HepG2 (cell line): ENCODE data around the gene PTPN3. TPM values are rescaled to one million over a fixed set of nuclear protein-coding genes. Genes with fewer than 3 reads are reported as not detected.

Experiments
- ATAC-seq: fragments of 200-7000 bp; cut with Tn5 transposase; 3 replicates; pipeline ENCODE4 v1.9.1; 2020; ENCODE audit warnings: mild to moderate bottlenecking, moderate library complexity
- BruUV-seq: library from RNA; stranded (reverse); fragments of 400-500 nt; replicated peaks from 2 replicates; lab custom pipeline; 2021; lab: Mats Ljungman, UMichigan
- CTCF ChIA-PET: fragments of 300-600 bp; formaldehyde crosslinking; extraction: SDS; loops from one replicate; lab custom pipeline; 2021; ENCODE audit warnings: low total read pairs, inconsistent platforms, low intra/inter-chr PET ratio; lab: Yijun Ruan, JAX
- POLR2A ChIA-PET: fragments of 350-600 bp; sonication (Branson Sonifier 250); formaldehyde crosslinking; loops from one replicate; lab custom pipeline; 2020; ENCODE audit warnings: antibody characterized with exemption, inconsistent platforms; lab: Yijun Ruan, JAX
- DNase-seq: peaks from one replicate; pipeline ENCODE4 v3.0.0-alpha.2; 2015; ENCODE audit warnings: low spot score
- FAIRE-seq: peaks from 3 replicates; lab custom pipeline; 2011; peaks lifted over from hg19 to GRCh38; lab: Jason Lieb, UNC
- H2AFZ ChIP-seq: one replicate; pipeline ENCODE4 v1.6.1; 2011; ENCODE audit warnings: low read length, inconsistent platforms
- H3K27ac ChIP-seq: fragments of 300-600 bp; 3 replicates; pipeline ENCODE4 v1.8.0; 2011; ENCODE audit warnings: mixed run types, mild to moderate bottlenecking, mixed read lengths, low read length, inconsistent platforms; ENCODE audit not compliant: insufficient read depth; ENCODE audit errors: extremely low read length
- H3K27me3 ChIP-seq, 2 experiments: fragments of 200-600 bp in 1 of 2; 2 replicates in 1 of 2; 3 replicates in 1 of 2; pipeline versions ENCODE4 v1.6.0 to v1.8.0; 2011; ENCODE audit warnings: low read length in 2 of 2, mild to moderate bottlenecking in 2 of 2, moderate library complexity in 2 of 2, inconsistent platforms in 1 of 2; ENCODE audit not compliant: insufficient read depth in 2 of 2, control insufficient read depth in 1 of 2
- H3K36me3 ChIP-seq, 2 experiments: fragments of 200-600 bp in 1 of 2; replicated peaks in 1 of 2; 2 replicates in 1 of 2; 3 replicates in 1 of 2; pipeline versions ENCODE4 v1.5.1 to v1.8.0; 2011; ENCODE audit warnings: low read length in 2 of 2, inconsistent platforms in 1 of 2; ENCODE audit not compliant: insufficient read depth in 2 of 2, control insufficient read depth in 1 of 2
- H3K4me1 ChIP-seq: 2 replicates; pipeline ENCODE4 v1.5.1; 2012; ENCODE audit warnings: low read length, inconsistent platforms; ENCODE audit not compliant: insufficient read depth
- H3K4me2 ChIP-seq: 2 replicates; pipeline ENCODE4 v1.6.0; 2011; ENCODE audit warnings: low read depth, low read length, inconsistent platforms
- H3K4me3 ChIP-seq, 3 experiments: fragments of 200-600 bp in 1 of 3; sonication (generic), shearing (Covaris generic) in 1 of 3; replicated peaks in 1 of 3; 2 replicates each; pipeline ENCODE4 v1.5.1; 2011 to 2016; ENCODE audit warnings: low read length in 3 of 3, inconsistent platforms in 2 of 3, low read depth in 2 of 3, mild to moderate bottlenecking in 2 of 3, control low read depth in 1 of 3, mixed read lengths in 1 of 3; ENCODE audit not compliant: insufficient read depth in 1 of 3
- H3K79me2 ChIP-seq: one replicate; pipeline ENCODE4 v1.6.1; 2011; ENCODE audit warnings: low read length, inconsistent platforms; ENCODE audit not compliant: insufficient read depth
- H3K9ac ChIP-seq: 2 replicates; pipeline ENCODE4 v1.6.0; 2011; ENCODE audit warnings: mild to moderate bottlenecking, low read depth, low read length, inconsistent platforms; ENCODE audit not compliant: insufficient read depth
- H3K9me3 ChIP-seq: 2 replicates; pipeline ENCODE4 v1.5.1; 2012; ENCODE audit warnings: mild to moderate bottlenecking, low read length
- H4K20me1 ChIP-seq: 2 replicates; pipeline ENCODE4 v1.6.0; 2011; ENCODE audit warnings: inconsistent platforms, mild to moderate bottlenecking, low read length, moderate library complexity; ENCODE audit not compliant: insufficient read depth
- FOSL2 ChIP-seq: sonication (generic); formaldehyde crosslinking; IDR thresholded peaks from 2 replicates; pipeline ENCODE4 v1.4.0; 2020; ENCODE audit warnings: missing genetic modification reagents
- FOXO1 ChIP-seq: sonication (generic); formaldehyde crosslinking; IDR thresholded peaks from 2 replicates; pipeline ENCODE4 v1.4.0; 2020; ENCODE audit warnings: missing genetic modification reagents
- HES4 ChIP-seq: sonication (generic); formaldehyde crosslinking; IDR thresholded peaks from 2 replicates; pipeline ENCODE4 v1.9.0; 2021; ENCODE audit warnings: mild to moderate bottlenecking, missing genetic modification reagents, borderline replicate concordance
- HNRNPK ChIP-seq: fragments of 200-400 bp; formaldehyde crosslinking; IDR thresholded peaks from 2 replicates; pipeline ENCODE4 v1.6.1; 2018; ENCODE audit warnings: low read length, low read depth, moderate library complexity, mild to moderate bottlenecking; ENCODE audit not compliant: poor library complexity, severe bottlenecking
- KLF13 ChIP-seq: sonication (generic); formaldehyde crosslinking; IDR thresholded peaks from 2 replicates; pipeline ENCODE4 v1.4.0; 2020; ENCODE audit warnings: mild to moderate bottlenecking, missing genetic modification reagents
- MEIS1 ChIP-seq: sonication (generic); formaldehyde crosslinking; IDR thresholded peaks from 2 replicates; pipeline ENCODE4 v1.9.0; 2021; ENCODE audit warnings: mild to moderate bottlenecking, missing genetic modification reagents, moderate library complexity, borderline replicate concordance
- MTF2 ChIP-seq: sonication (generic); formaldehyde crosslinking; IDR thresholded peaks from 2 replicates; pipeline ENCODE4 v1.5.0; 2020; ENCODE audit warnings: missing genetic modification reagents, borderline replicate concordance
- ONECUT2 ChIP-seq: sonication (generic); formaldehyde crosslinking; IDR thresholded peaks from 2 replicates; pipeline ENCODE4 v1.4.0; 2020; ENCODE audit warnings: missing genetic modification reagents
- POLR2A ChIP-seq, 2 experiments: IDR thresholded peaks; 2 replicates each; pipeline ENCODE4 v1.6.1; 2011; ENCODE audit warnings: low read depth in 2 of 2, low read length in 2 of 2, mild to moderate bottlenecking in 1 of 2, moderate library complexity in 1 of 2; ENCODE audit not compliant: insufficient read depth in 1 of 2
- RBM39 ChIP-seq: fragments of 200-400 bp; formaldehyde crosslinking; IDR thresholded peaks from one replicate; pipeline ENCODE4 v1.6.1; 2018; ENCODE audit warnings: antibody characterized with exemption, mild to moderate bottlenecking, low read depth, low read length; ENCODE audit not compliant: poor library complexity, severe bottlenecking
- SMC3 ChIP-seq: IDR thresholded peaks from 2 replicates; pipeline ENCODE4 v1.6.1; 2011; ENCODE audit warnings: low read length, improper control_type of control experiment
- SP5 ChIP-seq: IDR thresholded peaks from 2 replicates; pipeline ENCODE4 v1.6.1; 2016; ENCODE audit warnings: low read depth, borderline replicate concordance
- SRF ChIP-seq: IDR thresholded peaks from 2 replicates; pipeline ENCODE4 v1.6.1; 2011; ENCODE audit warnings: mild to moderate bottlenecking, low read depth, low read length, moderate library complexity
- TEAD2 ChIP-seq: sonication (generic); formaldehyde crosslinking; IDR thresholded peaks from 2 replicates; pipeline ENCODE4 v1.9.0; 2021; ENCODE audit warnings: missing genetic modification reagents
- ZBTB1 ChIP-seq: sonication (generic); formaldehyde crosslinking; IDR thresholded peaks from 2 replicates; pipeline ENCODE4 v1.4.0; 2020; ENCODE audit warnings: missing genetic modification reagents, borderline replicate concordance
- ZNF274 ChIP-seq: sonication (generic); formaldehyde crosslinking; IDR thresholded peaks from 2 replicates; pipeline ENCODE4 v1.5.1; 2020; ENCODE audit warnings: mild to moderate bottlenecking, missing genetic modification reagents
- ZNF362 ChIP-seq: sonication (generic); formaldehyde crosslinking; IDR thresholded peaks from 2 replicates; pipeline ENCODE4 v1.4.0; 2020; ENCODE audit warnings: missing genetic modification reagents, mild to moderate bottlenecking, borderline replicate concordance
- ZNF510 ChIP-seq: sonication (generic); formaldehyde crosslinking; IDR thresholded peaks from 2 replicates; pipeline ENCODE4 v1.4.0; 2020; ENCODE audit warnings: low read depth, mild to moderate bottlenecking, missing genetic modification reagents
- ZNF547 ChIP-seq: sonication (generic); formaldehyde crosslinking; IDR thresholded peaks from 2 replicates; pipeline ENCODE4 v1.5.1; 2020; ENCODE audit warnings: mild to moderate bottlenecking, missing genetic modification reagents
- ZNF639 ChIP-seq: conservative IDR thresholded peaks from 2 replicates; pipeline ENCODE4 v1.6.1; 2018; ENCODE audit warnings: missing genetic modification reagents
- WGBS: methylation state at CpG from one replicate; pipeline ENCODE4 v1.1.6; 2017; ENCODE audit warnings: low lambda C conversion rate; 5-methylcytosine and 5-hydroxymethylcytosine counted together
- in situ Hi-C: cut with HindIII; loops from 2 replicates; pipeline ENCODE4 v1.10.0; 2017; ENCODE audit warnings: low pct_unique_long_range_greater_than_20kb; ENCODE audit not compliant: extremely low pct_ligation_motif_present
- intact Hi-C: fragments of 100-400 bp; cut with micrococcal nuclease; formaldehyde crosslinking; loops from one replicate; pipeline ENCODE4 v1.10.0; 2022; ENCODE audit not compliant: unreplicated experiment
- polyA plus RNA-seq, 8 experiments: library from polyadenylated mRNA; depleted of rRNA in 3 of 8; stranded (reverse) in 7 of 8; unstranded in 1 of 8; fragments of >200 nt; fragmentation: Illumina TruSeq in 4 of 8; extraction: Trizol in 4 of 8; gene quantifications; 2 replicates each; pipeline versions ENCODE4 v1.2.1 to v1.2.3, GENCODE V29; 2011 to 2016; ENCODE audit warnings: low read depth in 4 of 8, missing spikeins in 1 of 8, mixed read lengths in 1 of 8; ENCODE audit not compliant: insufficient read depth in 1 of 8
- total RNA-seq, 5 experiments: library from RNA; depleted of rRNA; stranded (reverse); fragments of >200 nt; fragmentation: Illumina TruSeq; extraction: Trizol; gene quantifications; 2 replicates each; pipeline ENCODE4 v1.2.3, GENCODE V29; 2016; ENCODE audit warnings: low read depth in 1 of 5
- TF ChIP-seq, protein P1 (sequence below): sonication (generic); formaldehyde crosslinking; IDR thresholded peaks from 2 replicates; pipeline ENCODE4 v1.4.0; 2020; ENCODE audit warnings: missing genetic modification reagents, borderline replicate concordance

Gene PTPN3
- total and polyA plus RNA-seq, 2 of the 13 experiments (the other 11 are each of a cell fraction or from before 2014, with no cell fraction given), result 5.6 to 20.5 TPM

DNA sequence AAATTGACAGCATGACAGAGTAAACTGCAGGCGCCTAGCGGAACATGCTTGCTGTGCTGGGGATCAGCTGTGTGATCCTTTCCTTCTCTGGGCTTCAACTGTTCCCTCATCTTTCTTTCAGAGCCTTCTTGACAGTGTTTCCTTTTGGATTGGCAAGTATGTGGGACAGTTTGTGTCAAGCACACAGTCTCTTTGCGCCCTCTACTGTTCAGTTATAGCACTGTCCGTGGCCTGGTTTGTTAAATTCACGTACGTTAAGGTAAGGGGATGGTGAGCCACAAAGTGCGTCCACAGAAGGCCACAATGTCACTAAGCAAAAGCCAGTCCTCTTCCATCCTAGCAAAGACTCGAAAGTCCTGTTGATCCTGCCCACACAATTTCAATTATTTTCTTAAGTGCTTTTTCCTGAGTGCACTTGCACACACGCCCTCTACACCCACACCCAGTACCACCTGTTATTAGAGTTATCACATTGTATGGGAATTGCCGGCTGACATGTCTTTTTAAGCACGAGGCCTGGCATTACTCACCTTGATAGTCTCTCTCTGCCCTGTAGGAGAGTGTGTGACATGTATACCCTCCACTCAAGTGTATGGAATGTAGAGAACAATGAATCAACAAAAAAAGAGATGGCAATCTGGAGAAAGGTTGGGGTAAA is 22.5 kb upstream of the PTPN3 start:
- intact Hi-C loops, result loop anchor here (1.0 kb wide), 3 partner anchors 51 to 80 kb away; no protein-coding TSS in a partner anchor
- H3K9me3 ChIP-seq, result no peaks in the 10 kb centered on the region
- H3K4me1 ChIP-seq, result no peaks in the 10 kb centered on the region
- peaks cover 0 to under 1% of the 10 kb centered on the region in 2 experiments; a peak in 1 of 5 replicates for H3K27me3 ChIP-seq
- H3K27ac ChIP-seq, result no peak overlapping the region
- no peaks in the 10 kb centered on the region for H3K36me3 ChIP-seq
- POLR2A ChIA-PET, result no interaction called here
- DNase-seq (peak; percentile 69), FAIRE-seq (peak; percentile 91), ATAC-seq (peak; percentile 96)
- H3K9ac ChIP-seq, result no peak overlapping the region
- 10% methylated on average over 11 of the region's 11 CpGs for WGBS
- H3K4me3 ChIP-seq, result no peak overlapping the region
- no peaks in the 10 kb centered on the region for H3K79me2 ChIP-seq
- H4K20me1 ChIP-seq, result no peaks in the 10 kb centered on the region
- H2AFZ ChIP-seq, result no peak overlapping the region
- in situ Hi-C loops, result loop anchor here (25.0 kb wide), 1 partner anchor 333 kb away; no protein-coding TSS in a partner anchor
- no peak overlapping the region for H3K4me2 ChIP-seq
- BruUV-seq, result no TSS peak
- CTCF ChIA-PET, result interaction anchor here (1.9 to 3.4 kb wide), 4 partner anchors 51 to 120 kb away, joined by 10 to 42 read pairs (median 14); no protein-coding TSS in a partner anchor
- TF ChIP-seq ONECUT2 (CRISPR knock-in tag) (no peak), ZNF510 (CRISPR knock-in tag) (no peak), SP5 (CRISPR knock-in tag) (no peak), SMC3 (peak; percentile 90), KLF13 (CRISPR knock-in tag) (no peak), ZNF547 (CRISPR knock-in tag) (no peak), HES4 (no peak), TEAD2 (CRISPR knock-in tag) (no peak), RBM39 (no peak), MEIS1 (no peak), ZBTB1 (CRISPR knock-in tag) (no peak), HNRNPK (no peak), ZNF274 (CRISPR knock-in tag) (no peak), MTF2 (CRISPR knock-in tag) (no peak), SRF (no peak), ZNF362 (CRISPR knock-in tag) (no peak), FOXO1 (0 out of 2 replicates have a peak, but pooled peaks have one; percentile 12), ZNF639 (no peak), POLR2A (IDR thresholded peaks at IDR 0.05; ENCODE audit: insufficient read depth in 1 of 2, low read depth in 2 of 2, low read length in 2 of 2) (no peak), FOSL2 (CRISPR knock-in tag) (peak; percentile 31; the same call in 1 of the 2 replicates)
- TF ChIP-seq, protein P1, sequence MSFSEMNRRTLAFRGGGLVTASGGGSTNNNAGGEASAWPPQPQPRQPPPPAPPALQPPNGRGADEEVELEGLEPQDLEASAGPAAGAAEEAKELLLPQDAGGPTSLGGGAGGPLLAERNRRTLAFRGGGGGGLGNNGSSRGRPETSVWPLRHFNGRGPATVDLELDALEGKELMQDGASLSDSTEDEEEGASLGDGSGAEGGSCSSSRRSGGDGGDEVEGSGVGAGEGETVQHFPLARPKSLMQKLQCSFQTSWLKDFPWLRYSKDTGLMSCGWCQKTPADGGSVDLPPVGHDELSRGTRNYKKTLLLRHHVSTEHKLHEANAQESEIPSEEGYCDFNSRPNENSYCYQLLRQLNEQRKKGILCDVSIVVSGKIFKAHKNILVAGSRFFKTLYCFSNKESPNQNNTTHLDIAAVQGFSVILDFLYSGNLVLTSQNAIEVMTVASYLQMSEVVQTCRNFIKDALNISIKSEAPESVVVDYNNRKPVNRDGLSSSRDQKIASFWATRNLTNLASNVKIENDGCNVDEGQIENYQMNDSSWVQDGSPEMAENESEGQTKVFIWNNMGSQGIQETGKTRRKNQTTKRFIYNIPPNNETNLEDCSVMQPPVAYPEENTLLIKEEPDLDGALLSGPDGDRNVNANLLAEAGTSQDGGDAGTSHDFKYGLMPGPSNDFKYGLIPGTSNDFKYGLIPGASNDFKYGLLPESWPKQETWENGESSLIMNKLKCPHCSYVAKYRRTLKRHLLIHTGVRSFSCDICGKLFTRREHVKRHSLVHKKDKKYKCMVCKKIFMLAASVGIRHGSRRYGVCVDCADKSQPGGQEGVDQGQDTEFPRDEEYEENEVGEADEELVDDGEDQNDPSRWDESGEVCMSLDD (CRISPR knock-in tag), result no peak
